ENCODE measurements around the gene OCA2.
"Not testable (repeated sequence)": the region's sequence is repeated elsewhere in the genome, so short reads cannot be mapped to it uniquely, and the experiment has no call there.

The OCA2 gene

DNA sequence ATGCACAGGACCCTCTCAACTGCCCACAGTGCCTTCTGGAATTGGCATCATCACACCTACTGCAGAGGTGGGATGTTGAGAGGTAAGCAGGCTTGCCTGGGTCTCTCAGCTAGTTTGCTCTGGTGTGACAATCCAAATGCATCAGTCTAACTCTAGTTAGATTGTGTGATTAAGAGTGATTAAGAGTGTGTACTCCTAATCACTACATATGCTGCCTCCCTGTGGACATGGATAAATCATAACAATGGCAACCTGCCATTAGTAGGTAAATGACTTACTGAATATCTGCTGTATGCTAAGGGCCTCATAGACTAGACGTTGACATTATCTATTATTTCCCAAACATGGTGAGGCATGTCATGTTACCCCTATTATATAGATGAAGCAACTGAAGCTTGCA is 342.1 kb downstream of the OCA2 start:
- no peak for DNase-seq

DNA sequence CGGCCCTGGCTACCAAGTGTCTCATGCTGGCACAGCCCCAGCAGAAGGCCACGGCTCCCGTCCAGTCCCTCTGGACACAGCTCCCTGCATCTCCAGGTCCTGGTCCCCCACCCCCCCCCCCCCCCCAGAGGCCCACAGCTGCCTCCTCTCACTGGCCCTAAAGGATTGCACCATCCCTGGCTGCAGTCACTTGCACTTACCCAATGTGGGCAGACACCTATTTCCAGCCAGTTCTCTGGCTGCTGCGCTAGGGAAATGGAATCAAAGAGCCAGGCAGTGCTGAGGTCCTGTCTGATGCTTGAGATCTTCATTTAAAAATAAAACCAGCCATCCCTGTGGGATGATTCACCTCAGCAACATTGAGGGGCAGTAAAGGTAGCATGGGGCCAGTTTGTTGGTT is 346.4 kb downstream of the OCA2 start:
- DNase-seq = no peak

GRCh38 chr15:27747997-27748396 is 351.1 kb downstream of the OCA2 start:
- DNase-seq = no peak

GRCh38 chr15:27746401-27746955 is 352.6 kb downstream of the OCA2 start:
- DNase-seq = no peak

- no peak for DNase-seq
These were observed 354.5 kb downstream of the OCA2 start for GRCh38 chr15:27744641-27745040.

DNA sequence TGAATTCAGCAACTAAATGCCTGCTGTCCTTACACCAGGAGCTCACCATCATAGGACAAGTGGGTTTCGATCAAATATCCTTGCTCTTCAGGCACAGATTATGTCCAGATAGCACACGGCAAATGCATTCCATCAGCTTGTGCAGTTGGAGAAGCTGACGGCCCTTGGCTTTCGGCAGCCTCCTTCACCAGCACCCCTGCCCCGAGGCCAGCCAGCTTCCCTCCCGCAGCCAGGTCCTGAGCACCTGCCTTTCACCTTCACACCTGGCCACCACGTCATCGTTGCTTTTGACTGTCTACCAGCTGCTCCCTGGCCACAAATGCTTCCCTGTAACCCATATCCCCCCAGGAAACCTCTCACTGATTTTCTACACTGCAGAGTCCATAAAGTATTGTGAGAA is 355.5 kb downstream of the OCA2 start:
- DNase-seq = no peak

DNA sequence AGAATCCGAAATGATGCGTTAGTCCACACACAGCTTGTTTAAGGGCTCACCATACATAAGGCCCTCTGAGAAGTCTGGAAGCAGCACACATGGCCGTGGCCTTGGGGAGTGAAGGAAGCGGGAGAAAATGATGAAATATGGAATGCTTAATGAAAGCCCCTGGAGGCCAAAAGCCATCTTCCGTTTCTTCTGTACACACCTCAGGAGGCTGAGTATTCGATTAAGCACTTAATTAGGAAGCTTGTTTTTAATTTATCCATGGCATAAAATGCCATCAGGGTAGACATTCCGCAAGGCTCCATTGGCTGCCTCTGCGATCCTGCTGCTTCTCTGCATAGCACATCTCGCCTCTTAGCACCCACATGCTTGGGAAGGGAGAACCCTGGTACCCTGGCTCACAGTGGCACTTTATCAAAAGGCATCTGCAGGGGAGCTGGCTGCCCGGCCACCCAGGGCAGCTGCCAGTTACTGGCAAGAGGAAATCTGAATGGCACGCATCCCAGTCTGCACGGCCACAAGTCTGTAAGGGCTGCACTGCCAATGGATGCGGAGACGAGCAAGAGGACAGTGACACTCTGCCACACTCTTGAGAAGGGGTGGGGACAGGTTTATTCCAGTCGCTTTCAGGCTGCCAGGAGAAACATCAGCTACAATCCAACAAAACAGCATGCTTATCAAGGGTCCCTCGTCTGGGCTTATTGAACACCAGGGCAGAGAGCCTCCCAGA is 356.2 kb downstream of the OCA2 start:
- no peak for DNase-seq

DNA sequence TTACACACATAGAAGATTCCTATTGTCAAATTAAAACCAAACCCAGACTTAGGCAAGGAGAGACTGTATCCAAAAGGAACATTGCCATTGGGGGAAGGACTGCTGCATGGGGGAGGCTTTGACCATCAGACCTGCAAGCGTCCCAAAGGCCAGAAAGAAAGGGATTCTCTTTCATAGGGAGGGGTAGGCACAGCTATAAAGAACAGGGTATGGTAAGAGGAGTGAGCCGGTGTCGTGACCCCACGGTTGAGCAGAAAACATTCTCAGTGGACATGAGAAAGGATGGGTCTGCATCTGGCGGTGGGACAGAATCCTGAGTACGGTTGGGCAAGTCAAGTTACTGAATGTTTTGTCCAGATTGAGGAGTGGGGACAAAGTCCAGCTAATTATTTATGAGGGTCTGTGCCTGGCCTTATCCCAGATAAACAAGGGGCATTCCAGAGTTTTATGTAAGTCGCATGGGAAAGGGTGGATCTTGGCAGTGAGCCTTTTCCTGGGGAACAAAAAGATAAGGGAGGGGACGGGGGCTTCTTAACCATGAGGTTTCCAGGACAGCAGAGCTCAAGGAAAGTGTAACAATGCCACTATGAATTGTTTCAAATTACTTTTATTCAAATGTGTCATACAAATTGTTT is 357.8 kb downstream of the OCA2 start:
- DNase-seq = no peak

DNA sequence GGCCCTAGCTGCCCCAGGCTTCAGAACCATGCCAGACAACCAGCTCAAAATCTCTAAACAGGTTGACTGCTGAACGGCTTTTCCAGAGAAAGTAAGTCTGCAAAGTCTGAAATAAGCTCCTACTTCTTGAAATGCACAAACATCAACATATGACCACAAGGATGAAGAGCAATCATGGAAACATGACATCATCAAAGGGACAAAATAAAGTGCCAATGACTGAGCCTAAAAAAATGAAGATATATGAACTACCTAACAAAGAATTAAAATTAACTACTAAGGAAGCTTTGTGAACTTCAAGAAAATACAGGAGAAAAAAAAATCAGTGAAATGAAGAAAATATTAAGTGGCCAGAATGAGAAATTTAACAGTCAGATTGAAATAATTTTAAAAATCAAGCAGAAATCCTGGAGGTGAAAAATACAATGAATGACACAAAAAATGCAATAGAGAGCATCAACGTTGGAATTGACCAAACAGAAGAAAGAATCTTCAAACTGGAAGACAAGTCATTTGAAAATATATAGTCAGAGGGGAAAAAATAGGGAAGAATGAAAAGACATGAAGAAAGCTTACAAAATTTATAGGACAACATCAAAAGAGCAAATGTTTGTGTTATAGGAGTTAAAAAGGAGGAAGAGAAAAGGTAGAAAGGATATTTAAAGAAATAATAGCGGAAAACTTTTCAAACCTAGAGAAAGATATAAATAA is 364.2 kb downstream of the OCA2 start:
- DNase-seq = no peak

DNA sequence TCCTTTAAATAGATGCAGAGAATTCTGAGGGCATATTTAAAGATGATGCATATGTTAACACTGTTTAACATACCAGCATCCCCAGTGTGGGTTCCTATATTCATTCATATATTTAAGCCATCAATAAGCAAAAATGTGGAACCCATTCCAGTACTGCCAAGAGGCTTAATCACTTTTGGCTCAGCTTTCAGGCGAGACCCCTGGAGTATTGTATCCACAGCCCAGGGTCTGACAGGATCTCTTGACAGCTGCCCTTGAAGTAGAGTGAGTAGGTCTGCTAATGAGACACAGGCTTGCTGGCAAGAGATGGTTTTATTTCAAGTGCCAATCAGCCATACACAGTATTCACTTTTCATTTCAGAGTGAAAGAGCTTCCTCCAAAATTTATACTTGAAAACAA is 367.3 kb downstream of the OCA2 start:
- DNase-seq = no peak

- no peak for DNase-seq
These were observed 368.2 kb downstream of the OCA2 start for GRCh38 chr15:27730868-27731267.

DNA sequence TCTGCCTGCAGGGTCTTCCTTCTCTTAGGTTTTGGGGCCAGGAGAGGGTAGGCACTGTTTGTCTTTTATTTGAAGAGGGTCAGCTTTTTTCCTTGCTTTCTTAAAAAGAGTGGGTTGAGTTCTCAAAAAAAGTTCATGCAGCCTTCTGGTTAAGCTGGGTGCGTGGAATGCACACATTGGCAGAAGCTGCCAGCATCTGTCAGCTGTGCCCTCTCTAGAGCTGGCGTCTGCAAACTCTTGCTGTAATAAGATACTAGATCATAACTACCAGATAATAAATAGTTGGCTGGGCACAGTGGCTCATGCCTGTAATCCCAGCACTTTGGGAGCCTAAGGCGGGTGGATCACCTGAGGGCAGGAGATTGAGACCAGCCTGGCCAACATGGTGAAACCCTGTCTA is 373.4 kb downstream of the OCA2 start:
- no peak for DNase-seq

- no peak for DNase-seq
These were observed 375.3 kb downstream of the OCA2 start for GRCh38 chr15:27723821-27724220.

DNA sequence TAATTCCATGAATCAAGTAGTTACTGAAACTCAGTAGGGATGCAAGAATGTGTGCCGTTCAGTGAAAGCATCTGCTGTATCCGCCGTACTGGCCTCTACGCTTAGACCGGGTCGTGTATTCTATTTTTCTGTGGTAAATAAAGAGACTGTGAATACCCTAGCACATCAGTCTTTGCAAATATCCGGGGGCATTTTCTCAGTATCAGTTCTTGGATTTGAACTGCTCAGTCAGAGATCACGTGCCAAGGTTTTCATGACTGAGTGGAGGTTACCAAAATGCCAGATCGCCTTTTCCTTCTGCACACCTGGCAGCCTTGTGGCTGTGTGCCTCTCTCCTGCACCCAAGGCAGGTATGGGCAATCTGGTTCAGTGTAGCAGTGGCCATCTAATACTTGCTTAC is 377.0 kb downstream of the OCA2 start:
- DNase-seq = no peak

DNA sequence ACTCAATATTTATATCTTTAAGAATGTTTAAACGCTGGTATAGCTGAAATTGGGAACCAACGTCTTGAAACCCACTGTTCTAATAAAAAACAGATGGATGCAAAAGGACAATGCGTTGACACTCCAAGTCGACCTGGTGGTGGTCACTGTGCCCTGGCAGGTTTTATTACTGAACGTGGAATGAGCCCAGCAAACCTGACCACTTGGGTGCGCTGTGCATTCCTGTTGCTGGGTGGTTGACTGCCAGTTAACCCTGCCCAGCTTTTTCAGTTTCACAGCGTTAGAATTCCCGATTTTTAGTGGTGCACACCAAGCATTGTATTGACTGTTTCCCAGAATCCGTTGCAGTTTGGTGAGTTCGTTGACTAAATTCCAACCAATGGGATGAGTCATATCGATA is 384.4 kb downstream of the OCA2 start:
- no peak for DNase-seq

DNA sequence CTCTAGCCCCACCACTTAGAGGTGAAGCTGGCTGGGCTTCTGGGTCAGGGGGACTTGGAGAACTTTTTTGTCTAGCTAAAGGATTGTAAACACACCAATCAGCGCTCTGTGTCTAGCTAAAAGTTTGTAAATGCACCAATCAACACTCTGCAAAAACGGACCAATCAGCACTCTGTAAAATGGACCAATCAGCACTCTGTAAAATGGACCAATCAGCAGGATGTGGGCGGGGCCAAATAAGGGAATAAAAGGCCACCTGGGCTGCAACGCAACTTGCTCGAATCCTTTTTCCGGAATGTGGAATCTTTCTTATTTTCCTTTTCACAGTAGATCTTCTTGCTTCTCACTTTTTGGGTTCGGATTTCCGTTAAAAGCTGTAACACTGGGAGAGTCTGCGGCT is 385.3 kb downstream of the OCA2 start:
- DNase-seq = not testable (repeated sequence)

- no peak for DNase-seq
These were observed 391.9 kb downstream of the OCA2 start for GRCh38 chr15:27707257-27707656.

DNA sequence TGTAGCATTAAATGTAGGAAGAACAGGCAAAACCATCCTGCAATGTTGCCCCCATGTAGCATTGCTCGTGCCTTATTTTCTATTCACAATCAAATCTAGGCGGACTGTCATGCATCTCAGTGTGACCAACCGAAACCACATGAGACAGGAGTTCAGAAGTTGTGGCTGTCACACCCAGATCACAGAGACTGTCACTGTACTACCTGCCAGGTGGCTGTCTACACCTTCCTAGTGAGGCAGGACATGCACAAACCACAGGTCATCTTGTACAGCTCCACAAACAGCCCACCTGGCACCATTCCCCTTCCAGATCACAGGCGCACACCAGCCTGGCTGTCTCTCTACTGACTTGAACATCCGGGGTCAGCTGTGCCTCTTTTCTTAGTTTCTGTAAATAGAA is 392.8 kb downstream of the OCA2 start:
- DNase-seq = no peak

GRCh38 chr15:27705056-27705455 is 394.1 kb downstream of the OCA2 start:
- no peak for DNase-seq

Data from suppressor macrophage treated with lipopolysaccharide for 4 hours (primary cell).